Muscle of leg (tissue), 11 donors: ENCODE data around the gene HOTAIR. TPM values are rescaled to one million over a fixed set of nuclear protein-coding genes. Genes with fewer than 3 reads are reported as not detected.

ENCODE experiments used
- DNase-seq: peaks from one replicate; pipeline ENCODE4 v3.0.0; 2013
- H3K27ac ChIP-seq: one replicate; pipeline ENCODE4 v1.5.1; 2013; ENCODE audit warnings: mild to moderate bottlenecking, low read length, control low read depth
- H3K27me3 ChIP-seq: one replicate; pipeline ENCODE4 v1.6.1; 2013; ENCODE audit warnings: low read length; ENCODE audit not compliant: control insufficient read depth, insufficient read depth
- H3K36me3 ChIP-seq: one replicate; pipeline ENCODE4 v1.6.1; 2013; ENCODE audit warnings: low read length; ENCODE audit not compliant: control insufficient read depth, insufficient read depth
- H3K4me1 ChIP-seq: one replicate; pipeline ENCODE4 v1.6.1; 2013; ENCODE audit warnings: low read length; ENCODE audit not compliant: control insufficient read depth, insufficient read depth
- H3K4me3 ChIP-seq: one replicate; pipeline ENCODE4 v1.5.1; 2013; ENCODE audit warnings: low read length, control low read depth
- H3K9me3 ChIP-seq: replicated peaks from 2 replicates; pipeline ENCODE4 v1.6.1; 2013; ENCODE audit warnings: low read depth, low read length; ENCODE audit not compliant: control insufficient read depth
- WGBS: methylation state at CpG from one replicate; pipeline ENCODE4 v1.1.5; 2013; ENCODE audit warnings: missing lambda C conversion rate; ENCODE audit not compliant: insufficient coverage; 5-methylcytosine and 5-hydroxymethylcytosine counted together
- polyA plus RNA-seq, 8 donors: library from polyadenylated mRNA; unstranded; fragments of 120-200 nt; gene quantifications; one replicate each; pipeline versions ENCODE4 v1.2.1 to v1.2.3, GENCODE V29; 2013; ENCODE audit warnings: inconsistent platforms in 1 of 8, low replicate concordance in 1 of 8; ENCODE audit not compliant: insufficient read length in 8 of 8, insufficient read depth in 1 of 8
- total RNA-seq: library from RNA; stranded (reverse); fragments of 120-200 nt; gene quantifications from one replicate; pipeline ENCODE4 v1.2.4, GENCODE V29; 2013

HOTAIR gene
- total and polyA plus RNA-seq, 9 donors = 1.8 to 13.2 (median 3.2) TPM

- peaks cover 97% of the 10 kb centered on the region for H3K27me3 ChIP-seq
- peaks cover 21% of the 10 kb centered on the region for H3K4me1 ChIP-seq
- H3K27ac ChIP-seq = no peak overlapping the region
- H3K4me3 ChIP-seq = no peak overlapping the region
- no peaks in the 10 kb centered on the region for H3K36me3 ChIP-seq
- H3K9me3 ChIP-seq = no peaks in the 10 kb centered on the region
- no peak for DNase-seq
- 29% methylated on average over 30 of the region's 34 CpGs for WGBS
Observed at GRCh38 chr12:53950789-53951576, 23.8 kb downstream of the HOTAIR start.

DNA sequence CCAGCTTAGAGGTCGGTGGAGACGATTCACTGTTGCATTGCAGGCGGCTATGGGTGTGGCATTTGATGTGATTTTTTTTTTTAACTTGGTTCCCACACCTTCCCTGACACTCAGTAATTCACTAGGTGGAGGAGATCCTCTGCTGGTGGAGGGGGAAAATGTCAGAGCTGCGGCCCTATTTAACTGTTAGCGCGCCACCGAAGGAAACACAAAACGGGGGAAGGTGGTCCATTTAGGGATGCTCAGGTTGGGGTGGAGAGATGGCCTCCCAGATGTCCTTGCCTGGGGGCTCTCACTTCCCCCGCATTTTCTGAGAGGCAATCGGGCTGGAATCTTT is 24.3 kb downstream of the HOTAIR start:
- Histone ChIP-seq H3K27me3 (peaks cover 97% of the 10 kb centered on the region), H3K36me3 (no peaks in the 10 kb centered on the region), H3K4me3 (no peak overlapping the region), H3K9me3 (no peaks in the 10 kb centered on the region), H3K4me1 (peaks cover 19% of the 10 kb centered on the region), H3K27ac (no peak overlapping the region)
- DNase-seq = no peak
- WGBS = 11% methylated on average over 7 of the region's 10 CpGs

GRCh38 chr12:53949631-53950436 is 24.9 kb downstream of the HOTAIR start:
- DNase-seq = no peak
- Histone ChIP-seq H3K4me3 (no peak overlapping the region), H3K4me1 (peaks cover 21% of the 10 kb centered on the region), H3K27me3 (peaks cover 98% of the 10 kb centered on the region), H3K9me3 (no peaks in the 10 kb centered on the region), H3K27ac (no peak overlapping the region), H3K36me3 (no peaks in the 10 kb centered on the region)
- WGBS = 14% methylated on average over 28 of the region's 34 CpGs

- no peak for DNase-seq
- 63% methylated on average over 4 of the region's 9 CpGs for WGBS
- peaks cover 19% of the 10 kb centered on the region for H3K4me1 ChIP-seq
Observed at GRCh38 chr12:53948650-53949593, 25.8 kb downstream of the HOTAIR start.

GRCh38 chr12:53947743-53948142 is 27.0 kb downstream of the HOTAIR start:
- no peak for DNase-seq
- Histone ChIP-seq H3K4me3 (no peak overlapping the region), H3K9me3 (no peaks in the 10 kb centered on the region), H3K36me3 (no peaks in the 10 kb centered on the region), H3K27ac (no peak overlapping the region), H3K27me3 (peaks cover 94% of the 10 kb centered on the region), H3K4me1 (peaks cover 19% of the 10 kb centered on the region)

More at GRCh38 chr12:53948650-53949593, 25.8 kb downstream of the HOTAIR start:
- no peak overlapping the region for H3K4me3 ChIP-seq
- no peak overlapping the region for H3K27ac ChIP-seq
- H3K9me3 ChIP-seq = no peaks in the 10 kb centered on the region
- no peaks in the 10 kb centered on the region for H3K36me3 ChIP-seq
- H3K27me3 ChIP-seq = peaks cover 98% of the 10 kb centered on the region

DNA sequence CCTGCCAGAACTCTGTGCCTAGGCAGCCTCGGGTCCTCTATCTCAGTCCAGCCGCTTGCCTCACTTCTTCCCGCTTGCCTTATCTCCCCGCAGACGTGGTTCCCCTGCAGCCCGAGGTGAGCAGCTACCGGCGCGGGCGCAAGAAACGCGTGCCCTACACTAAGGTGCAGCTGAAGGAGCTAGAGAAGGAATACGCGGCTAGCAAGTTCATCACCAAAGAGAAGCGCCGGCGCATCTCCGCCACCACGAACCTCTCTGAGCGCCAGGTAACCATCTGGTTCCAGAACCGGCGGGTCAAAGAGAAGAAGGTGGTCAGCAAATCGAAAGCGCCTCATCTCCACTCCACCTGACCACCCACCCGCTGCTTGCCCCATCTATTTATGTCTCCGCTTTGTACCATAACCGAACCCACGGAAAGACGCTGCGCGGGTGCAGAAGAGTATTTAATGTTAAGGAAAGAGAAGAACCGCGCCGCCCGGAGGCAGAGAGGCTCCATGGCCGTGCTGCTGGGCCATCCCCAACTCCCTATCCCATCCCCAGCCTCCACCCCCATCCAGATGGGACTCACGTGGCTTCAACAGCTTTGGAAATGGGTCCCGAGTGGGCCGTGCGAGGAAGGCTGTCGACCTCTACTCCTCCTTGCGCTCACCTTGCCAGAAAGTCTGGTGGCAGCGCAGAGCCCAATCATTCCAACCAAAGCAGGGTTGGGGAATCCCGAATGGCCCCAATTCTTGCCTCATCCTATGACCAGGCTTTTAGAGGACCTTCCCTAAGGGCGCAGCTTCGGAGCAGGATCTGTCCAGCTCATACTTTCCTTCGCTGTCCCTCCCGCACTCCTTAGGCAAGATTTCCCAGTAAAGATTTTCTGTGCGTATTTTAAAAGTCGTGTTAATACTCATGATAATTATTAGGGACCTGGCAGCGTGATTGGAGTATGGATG is 29.6 kb downstream of the HOTAIR start:
- 3% methylated on average over 33 of the region's 51 CpGs for WGBS
- no peaks in the 10 kb centered on the region for H3K36me3 ChIP-seq
- peaks cover 91% of the 10 kb centered on the region for H3K27me3 ChIP-seq
- no peak for DNase-seq
- H3K27ac ChIP-seq = no peak overlapping the region
- peaks cover 7% of the 10 kb centered on the region for H3K4me1 ChIP-seq
- no peaks in the 10 kb centered on the region for H3K9me3 ChIP-seq
- H3K4me3 ChIP-seq = no peak overlapping the region

DNA sequence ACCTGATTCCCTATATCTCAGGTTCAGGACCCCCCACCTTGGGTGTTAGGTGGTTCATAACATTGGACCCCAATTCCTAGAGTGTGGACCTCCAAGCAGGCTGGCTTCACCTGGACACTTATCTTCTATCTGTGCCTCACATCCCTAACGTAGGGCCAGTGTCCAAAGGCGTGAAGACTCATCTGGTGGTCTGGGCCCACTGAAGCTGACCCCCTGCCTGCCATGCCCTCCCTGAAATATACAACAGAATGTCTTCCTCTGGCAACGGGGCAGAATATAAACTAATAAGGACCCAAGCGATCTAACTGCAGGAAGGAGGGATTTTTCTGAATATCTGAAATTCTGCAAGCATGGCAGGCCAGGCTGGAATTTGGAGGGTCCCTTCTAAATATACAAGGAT is 30.5 kb downstream of the HOTAIR start:
- Histone ChIP-seq H3K36me3 (no peaks in the 10 kb centered on the region), H3K4me1 (peaks cover 7% of the 10 kb centered on the region), H3K27ac (no peak overlapping the region), H3K4me3 (no peak overlapping the region), H3K9me3 (no peaks in the 10 kb centered on the region), H3K27me3 (peaks cover 91% of the 10 kb centered on the region)
- WGBS = no CpG with 5 or more reads among the region's 4 CpGs
- no peak for DNase-seq

DNA sequence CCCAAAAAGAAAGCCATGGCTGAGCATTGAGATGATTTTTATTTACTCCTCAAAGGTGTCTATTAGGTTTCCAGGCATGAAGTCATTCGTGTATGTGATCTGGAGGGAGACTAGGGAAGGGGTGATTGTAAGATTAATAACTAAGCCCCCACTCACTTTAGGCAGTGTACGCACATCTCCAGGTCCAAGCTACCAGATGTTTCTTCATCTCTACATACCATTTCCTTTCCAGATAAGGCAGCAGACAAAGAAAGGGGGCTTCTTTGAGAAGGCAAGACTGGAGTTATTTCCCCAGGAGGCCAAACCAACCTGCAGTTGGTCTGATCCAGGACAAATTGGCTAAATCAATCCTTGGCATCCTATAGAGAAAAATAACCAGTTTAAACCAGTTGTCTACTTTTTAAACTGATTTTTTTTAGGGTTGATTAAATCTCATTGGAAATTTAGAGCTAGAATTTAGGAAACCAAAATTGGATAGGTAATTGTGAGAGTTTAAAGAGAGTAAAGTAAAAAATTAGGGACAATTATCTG is 32.2 kb downstream of the HOTAIR start:
- DNase-seq = no peak

GRCh38 chr12:53941750-53942149 is 33.0 kb downstream of the HOTAIR start:
- no peaks in the 10 kb centered on the region for H3K9me3 ChIP-seq
- no peak overlapping the region for H3K27ac ChIP-seq
- DNase-seq = no peak
- no peaks in the 10 kb centered on the region for H3K36me3 ChIP-seq
- peaks cover 92% of the 10 kb centered on the region for H3K27me3 ChIP-seq
- no peak overlapping the region for H3K4me3 ChIP-seq
- WGBS = no CpG with 5 or more reads among the region's 5 CpGs
- peaks cover 20% of the 10 kb centered on the region for H3K4me1 ChIP-seq

More for the DNA sequence above, 32.2 kb downstream of the HOTAIR start:
- no peak overlapping the region for H3K4me3 ChIP-seq
- peaks cover 91% of the 10 kb centered on the region for H3K27me3 ChIP-seq
- H3K9me3 ChIP-seq = no peaks in the 10 kb centered on the region
- peaks cover 19% of the 10 kb centered on the region for H3K4me1 ChIP-seq
- WGBS = no CpG with 5 or more reads among the region's 2 CpGs
- H3K36me3 ChIP-seq = no peaks in the 10 kb centered on the region
- no peak overlapping the region for H3K27ac ChIP-seq
